ENCODE measurements around the gene DOLK. TPM values are rescaled to one million over a fixed set of nuclear protein-coding genes. Genes with fewer than 3 reads are reported as not detected.

The DOLK gene
- total RNA-seq, 4 donors from 2014 or later = 12.8 to 21.2 (median 16.2) TPM

- no peak overlapping the region for H3K4me3 ChIP-seq
Observed at GRCh38 chr9:128917151-128917849, 30.1 kb downstream of the DOLK start.

GRCh38 chr9:128916745-128917144, 30.7 kb downstream of the DOLK start:
- Histone ChIP-seq H3K27me3 (no peaks in the 10 kb centered on the region), H3K36me3 (peaks cover 4 to 68% (median 7%) of the 10 kb centered on the region in 3 donors), H3K4me1 (peaks cover 70 to 96% (median 83%) of the 10 kb centered on the region in 3 donors), H3K9me3 (no peaks in the 10 kb centered on the region), H3K4me3 (peak overlapping the region in 1 of 4 donors; percentile 2), H3K27ac (peak overlapping the region; percentile 82 to 93 (median 92))
- no peak for DNase-seq
- intact Hi-C loops (cut with DNase I) = no loop called here
- 50 to 74% methylated on average over 4 to 11 of the region's 11 CpGs for WGBS, 2 donors
- TF ChIP-seq, protein P1, sequence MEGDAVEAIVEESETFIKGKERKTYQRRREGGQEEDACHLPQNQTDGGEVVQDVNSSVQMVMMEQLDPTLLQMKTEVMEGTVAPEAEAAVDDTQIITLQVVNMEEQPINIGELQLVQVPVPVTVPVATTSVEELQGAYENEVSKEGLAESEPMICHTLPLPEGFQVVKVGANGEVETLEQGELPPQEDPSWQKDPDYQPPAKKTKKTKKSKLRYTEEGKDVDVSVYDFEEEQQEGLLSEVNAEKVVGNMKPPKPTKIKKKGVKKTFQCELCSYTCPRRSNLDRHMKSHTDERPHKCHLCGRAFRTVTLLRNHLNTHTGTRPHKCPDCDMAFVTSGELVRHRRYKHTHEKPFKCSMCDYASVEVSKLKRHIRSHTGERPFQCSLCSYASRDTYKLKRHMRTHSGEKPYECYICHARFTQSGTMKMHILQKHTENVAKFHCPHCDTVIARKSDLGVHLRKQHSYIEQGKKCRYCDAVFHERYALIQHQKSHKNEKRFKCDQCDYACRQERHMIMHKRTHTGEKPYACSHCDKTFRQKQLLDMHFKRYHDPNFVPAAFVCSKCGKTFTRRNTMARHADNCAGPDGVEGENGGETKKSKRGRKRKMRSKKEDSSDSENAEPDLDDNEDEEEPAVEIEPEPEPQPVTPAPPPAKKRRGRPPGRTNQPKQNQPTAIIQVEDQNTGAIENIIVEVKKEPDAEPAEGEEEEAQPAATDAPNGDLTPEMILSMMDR (IDR thresholded peaks at IDR 0.05) = no peak
- no peak for TF ChIP-seq POLR2A (IDR thresholded peaks at IDR 0.05)

More at GRCh38 chr9:128917151-128917849, 30.1 kb downstream of the DOLK start:
- Histone ChIP-seq H3K27me3 (no peaks in the 10 kb centered on the region), H3K27ac (peak overlapping the region; percentile 82 to 93 (median 89)), H3K4me1 (peaks cover 69 to 96% (median 83%) of the 10 kb centered on the region in 3 donors), H3K9me3 (no peaks in the 10 kb centered on the region), H3K36me3 (peaks cover 4 to 68% (median 7%) of the 10 kb centered on the region in 3 donors)
- TF ChIP-seq POLR2A (IDR thresholded peaks at IDR 0.05) = no peak
- TF ChIP-seq, protein P1 (IDR thresholded peaks at IDR 0.05) = no peak
- intact Hi-C loops (cut with DNase I) = no loop called here
- no peak for DNase-seq
- WGBS, 2 donors = 45 to 49% methylated on average over 6 to 16 of the region's 26 CpGs

GRCh38 chr9:128916204-128916603, 31.2 kb downstream of the DOLK start:
- DNase-seq = no peak
- TF ChIP-seq, protein P1 (IDR thresholded peaks at IDR 0.05) = no peak
- no peak for TF ChIP-seq POLR2A (IDR thresholded peaks at IDR 0.05)
- 63 to 70% methylated on average over 1 to 7 of the region's 18 CpGs for WGBS, 2 donors
- H3K27me3 ChIP-seq = no peaks in the 10 kb centered on the region
- peak overlapping the region in 1 of 4 donors; percentile 2 for H3K4me3 ChIP-seq
- H3K27ac ChIP-seq = peak overlapping the region; percentile 82 to 93 (median 92)
- H3K36me3 ChIP-seq = peaks cover 4 to 68% (median 11%) of the 10 kb centered on the region in 3 donors
- peaks cover 70 to 96% (median 83%) of the 10 kb centered on the region in 3 donors for H3K4me1 ChIP-seq
- intact Hi-C loops (cut with DNase I) = no loop called here
- H3K9me3 ChIP-seq = no peaks in the 10 kb centered on the region

DNA sequence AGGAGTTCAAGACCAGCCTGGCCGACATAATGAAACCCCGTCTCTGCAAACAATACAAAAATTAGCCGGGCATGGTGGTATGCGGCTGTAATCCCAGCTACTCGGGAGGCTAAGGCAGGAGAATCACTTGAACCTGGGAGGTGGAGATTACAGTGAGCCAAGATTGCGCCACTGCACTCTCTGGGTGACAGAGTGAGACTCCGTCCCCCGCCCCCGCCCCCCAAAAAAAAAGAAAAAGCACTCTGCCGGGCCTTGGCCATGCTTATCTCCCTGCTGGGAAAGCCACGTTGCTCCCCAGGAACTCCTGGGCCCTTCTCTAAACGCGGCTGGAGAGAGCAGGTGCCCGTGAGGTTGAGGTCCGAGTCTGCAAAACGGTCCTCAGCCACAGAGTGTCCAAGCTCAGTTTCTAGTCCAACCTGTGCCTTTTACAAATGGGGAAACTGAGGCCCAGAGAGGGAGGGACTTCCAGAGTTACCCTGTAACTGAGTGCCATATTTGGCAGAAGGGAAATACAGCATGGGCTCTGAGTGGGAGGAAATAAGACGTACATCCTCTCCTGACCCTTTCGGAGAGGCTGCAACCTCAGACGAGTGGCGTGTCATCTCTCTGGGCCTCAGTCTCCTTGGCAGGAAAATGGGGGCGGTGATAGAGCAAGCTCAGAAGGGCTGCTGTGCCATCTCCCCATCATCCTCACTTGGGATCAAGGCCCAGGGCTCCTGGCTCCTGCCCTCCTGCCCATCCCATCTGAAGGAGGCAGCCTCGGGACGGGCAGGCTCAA, 33.2 kb downstream of the DOLK start:
- Histone ChIP-seq H3K36me3 (peaks cover 8 to 82% (median 28%) of the 10 kb centered on the region in 3 donors), H3K4me3 (peak overlapping the region in 1 of 4 donors; percentile 35), H3K9me3 (no peaks in the 10 kb centered on the region), H3K4me1 (peaks cover 53 to 96% (median 79%) of the 10 kb centered on the region in 3 donors), H3K27ac (peak overlapping the region; percentile 74 to 93 (median 91)), H3K27me3 (no peaks in the 10 kb centered on the region)
- TF ChIP-seq, protein P1 (IDR thresholded peaks at IDR 0.05) = no peak
- TF ChIP-seq POLR2A (IDR thresholded peaks at IDR 0.05) = no peak
- 67 to 73% methylated on average over 9 to 11 of the region's 23 CpGs for WGBS, 2 donors
- intact Hi-C loops (cut with DNase I) = no loop called here
- no peak for DNase-seq
